ENCODE data around the gene CSNK2A1.
A peak's percentile ranks its signal among the peaks of the same experiment; 100 is the strongest.

The CSNK2A1 gene

GRCh38 chr20:532530-532929 is 11.1 kb downstream of the CSNK2A1 start:
- H3K9me3 ChIP-seq (ENCODE audit: low read depth, low read length) = peaks cover 26% of the 10 kb centered on the region
- no peak overlapping the region for H3K4me3 ChIP-seq
- DNase-seq (ENCODE audit: low read depth, low spot score) = no peak
- TF ChIP-seq POLR2AphosphoS5 (IDR thresholded peaks at IDR 0.05; ENCODE audit: borderline replicate concordance, low read depth, low read length) (no peak), FOXP2 (optimal IDR thresholded peaks at IDR 0.05; ENCODE audit: control extremely low read depth, extremely low read length, insufficient read depth) (no peak), EZH2 (IDR thresholded peaks at IDR 0.05) (no peak)
- H3K27ac ChIP-seq = no peak overlapping the region
- peaks cover 75% of the 10 kb centered on the region for H3K36me3 ChIP-seq (ENCODE audit: insufficient read depth, low read length)
- H3K9ac ChIP-seq (ENCODE audit: insufficient read length) = no peak overlapping the region

- Histone ChIP-seq H3K36me3 (ENCODE audit: insufficient read depth, low read length) (peaks cover 83% of the 10 kb centered on the region), H3K4me3 (no peak overlapping the region), H3K27ac (no peak overlapping the region), H3K9ac (ENCODE audit: insufficient read length) (no peak overlapping the region), H3K9me3 (ENCODE audit: low read depth, low read length) (peaks cover 32% of the 10 kb centered on the region)
- TF ChIP-seq EZH2 (IDR thresholded peaks at IDR 0.05) (no peak), FOXP2 (optimal IDR thresholded peaks at IDR 0.05; ENCODE audit: control extremely low read depth, extremely low read length, insufficient read depth) (no peak), POLR2AphosphoS5 (IDR thresholded peaks at IDR 0.05; ENCODE audit: borderline replicate concordance, low read depth, low read length) (no peak)
- DNase-seq (ENCODE audit: low read depth, low spot score) = no peak
Observed at GRCh38 chr20:531608-532007, 12.0 kb downstream of the CSNK2A1 start.

GRCh38 chr20:530321-530720 is 13.3 kb downstream of the CSNK2A1 start:
- TF ChIP-seq POLR2AphosphoS5 (IDR thresholded peaks at IDR 0.05; ENCODE audit: borderline replicate concordance, low read depth, low read length) (no peak), EZH2 (IDR thresholded peaks at IDR 0.05) (no peak), FOXP2 (optimal IDR thresholded peaks at IDR 0.05; ENCODE audit: control extremely low read depth, extremely low read length, insufficient read depth) (no peak)
- no peak for DNase-seq (ENCODE audit: low read depth, low spot score)
- peaks cover 92% of the 10 kb centered on the region for H3K36me3 ChIP-seq (ENCODE audit: insufficient read depth, low read length)
- no peak overlapping the region for H3K4me3 ChIP-seq
- no peak overlapping the region for H3K9ac ChIP-seq (ENCODE audit: insufficient read length)
- peaks cover 32% of the 10 kb centered on the region for H3K9me3 ChIP-seq (ENCODE audit: low read depth, low read length)
- no peak overlapping the region for H3K27ac ChIP-seq

- H3K4me3 ChIP-seq = no peak overlapping the region
- no peak for TF ChIP-seq FOXP2 (optimal IDR thresholded peaks at IDR 0.05; ENCODE audit: control extremely low read depth, extremely low read length, insufficient read depth)
- TF ChIP-seq POLR2AphosphoS5 (IDR thresholded peaks at IDR 0.05; ENCODE audit: borderline replicate concordance, low read depth, low read length) = no peak
- TF ChIP-seq EZH2 (IDR thresholded peaks at IDR 0.05) = no peak
- peaks cover 32% of the 10 kb centered on the region for H3K9me3 ChIP-seq (ENCODE audit: low read depth, low read length)
- DNase-seq (ENCODE audit: low read depth, low spot score) = no peak
- H3K36me3 ChIP-seq (ENCODE audit: insufficient read depth, low read length) = peaks cover 93% of the 10 kb centered on the region
- H3K27ac ChIP-seq = no peak overlapping the region
- H3K9ac ChIP-seq (ENCODE audit: insufficient read length) = no peak overlapping the region
Observed at GRCh38 chr20:528923-529604, 14.5 kb downstream of the CSNK2A1 start.

GRCh38 chr20:527571-527886 is 16.1 kb downstream of the CSNK2A1 start:
- Histone ChIP-seq H3K4me3 (no peak overlapping the region), H3K36me3 (ENCODE audit: insufficient read depth, low read length) (peaks cover 93% of the 10 kb centered on the region), H3K9me3 (ENCODE audit: low read depth, low read length) (peaks cover 29% of the 10 kb centered on the region), H3K27ac (no peak overlapping the region), H3K9ac (ENCODE audit: insufficient read length) (no peak overlapping the region)
- no peak for DNase-seq (ENCODE audit: low read depth, low spot score)
- no peak for TF ChIP-seq EZH2 (IDR thresholded peaks at IDR 0.05)
- no peak for TF ChIP-seq POLR2AphosphoS5 (IDR thresholded peaks at IDR 0.05; ENCODE audit: borderline replicate concordance, low read depth, low read length)
- no peak for TF ChIP-seq FOXP2 (optimal IDR thresholded peaks at IDR 0.05; ENCODE audit: control extremely low read depth, extremely low read length, insufficient read depth)

GRCh38 chr20:521860-522259 is 21.7 kb downstream of the CSNK2A1 start:
- Histone ChIP-seq H3K9ac (ENCODE audit: insufficient read length) (no peak overlapping the region), H3K36me3 (ENCODE audit: insufficient read depth, low read length) (peaks cover 80% of the 10 kb centered on the region), H3K27ac (no peak overlapping the region), H3K9me3 (ENCODE audit: low read depth, low read length) (peaks cover 24% of the 10 kb centered on the region; the same call in 1 of the 2 replicates), H3K4me3 (no peak overlapping the region)
- TF ChIP-seq EZH2 (IDR thresholded peaks at IDR 0.05) (no peak), FOXP2 (optimal IDR thresholded peaks at IDR 0.05; ENCODE audit: control extremely low read depth, extremely low read length, insufficient read depth) (no peak), POLR2AphosphoS5 (IDR thresholded peaks at IDR 0.05; ENCODE audit: borderline replicate concordance, low read depth, low read length) (no peak)
- DNase-seq (ENCODE audit: low read depth, low spot score) = no peak

- H3K4me3 ChIP-seq = no peak overlapping the region
- H3K9me3 ChIP-seq (ENCODE audit: low read depth, low read length) = peaks cover 24% of the 10 kb centered on the region; the same call in 1 of the 2 replicates
- no peak for TF ChIP-seq FOXP2 (optimal IDR thresholded peaks at IDR 0.05; ENCODE audit: control extremely low read depth, extremely low read length, insufficient read depth)
- no peak for TF ChIP-seq EZH2 (IDR thresholded peaks at IDR 0.05)
- no peak for TF ChIP-seq POLR2AphosphoS5 (IDR thresholded peaks at IDR 0.05; ENCODE audit: borderline replicate concordance, low read depth, low read length)
- H3K27ac ChIP-seq = no peak overlapping the region
- no peak overlapping the region for H3K9ac ChIP-seq (ENCODE audit: insufficient read length)
- H3K36me3 ChIP-seq (ENCODE audit: insufficient read depth, low read length) = peaks cover 81% of the 10 kb centered on the region
- DNase-seq (ENCODE audit: low read depth, low spot score) = no peak
Observed at GRCh38 chr20:519999-520398, 23.6 kb downstream of the CSNK2A1 start.

GRCh38 chr20:517221-517620 is 26.4 kb downstream of the CSNK2A1 start:
- no peak for DNase-seq (ENCODE audit: low read depth, low spot score)
- TF ChIP-seq EZH2 (IDR thresholded peaks at IDR 0.05) (no peak), POLR2AphosphoS5 (IDR thresholded peaks at IDR 0.05; ENCODE audit: borderline replicate concordance, low read depth, low read length) (no peak), FOXP2 (optimal IDR thresholded peaks at IDR 0.05; ENCODE audit: control extremely low read depth, extremely low read length, insufficient read depth) (no peak)
- H3K27ac ChIP-seq = peak overlapping the region; percentile 26
- H3K4me3 ChIP-seq = no peak overlapping the region
- H3K36me3 ChIP-seq (ENCODE audit: insufficient read depth, low read length) = peaks cover 73% of the 10 kb centered on the region
- peaks cover 20% of the 10 kb centered on the region; the same call in 1 of the 2 replicates for H3K9me3 ChIP-seq (ENCODE audit: low read depth, low read length)
- H3K9ac ChIP-seq (ENCODE audit: insufficient read length) = no peak overlapping the region

- TF ChIP-seq EZH2 (IDR thresholded peaks at IDR 0.05) = no peak
- no peak for TF ChIP-seq FOXP2 (optimal IDR thresholded peaks at IDR 0.05; ENCODE audit: control extremely low read depth, extremely low read length, insufficient read depth)
- no peak for TF ChIP-seq POLR2AphosphoS5 (IDR thresholded peaks at IDR 0.05; ENCODE audit: borderline replicate concordance, low read depth, low read length)
- Histone ChIP-seq H3K9me3 (ENCODE audit: low read depth, low read length) (peaks cover 17% of the 10 kb centered on the region; the same call in 1 of the 2 replicates), H3K27ac (peak overlapping the region; percentile 26), H3K9ac (ENCODE audit: insufficient read length) (no peak overlapping the region), H3K36me3 (ENCODE audit: insufficient read depth, low read length) (peaks cover 73% of the 10 kb centered on the region), H3K4me3 (no peak overlapping the region)
- no peak for DNase-seq (ENCODE audit: low read depth, low spot score)
Observed at GRCh38 chr20:516799-517198, 26.8 kb downstream of the CSNK2A1 start.

All from SK-N-MC (cell line).